HG02588 (cell line): ENCODE results near the gene SRPRA.

Experiments
- ATAC-seq: cut with Tn5 transposase; IDR thresholded peaks from one replicate; pipeline ENCODE4 v1.9.1; 2021; ENCODE audit warnings: mild to moderate bottlenecking, moderate library complexity; ENCODE audit not compliant: unreplicated experiment

Gene SRPRA

GRCh38 chr11:126231725-126232459 lies 36.8 kb downstream of the SRPRA start:
- ATAC-seq: no peak

GRCh38 chr11:126229858-126230540 lies 38.7 kb downstream of the SRPRA start:
- ATAC-seq: no peak

GRCh38 chr11:126226334-126227084 lies 42.2 kb downstream of the SRPRA start:
- no peak for ATAC-seq

- ATAC-seq: no peak
Measured at GRCh38 chr11:126225295-126225665, 43.4 kb downstream of the SRPRA start.

- no peak for ATAC-seq
Measured at GRCh38 chr11:126224647-126225294, 43.9 kb downstream of the SRPRA start.

GRCh38 chr11:126219547-126219946 lies 49.1 kb downstream of the SRPRA start:
- no peak for ATAC-seq

- ATAC-seq: no peak
Measured at GRCh38 chr11:126217491-126217890, 51.2 kb downstream of the SRPRA start.

GRCh38 chr11:126216526-126217305 lies 52.0 kb downstream of the SRPRA start:
- ATAC-seq: no peak

GRCh38 chr11:126214841-126215240 lies 53.9 kb downstream of the SRPRA start:
- ATAC-seq: no peak

GRCh38 chr11:126214441-126214840 lies 54.3 kb downstream of the SRPRA start:
- ATAC-seq: no peak
